AG09319 (cell line): ENCODE measurements around the gene AHSG.
"Not testable (repeated sequence)": the region's sequence is repeated elsewhere in the genome, so short reads cannot be mapped to it uniquely, and the experiment has no call there.

Source experiments
- DNase-seq: peaks from one replicate; pipeline ENCODE4 v3.0.0-alpha.2; 2010; ENCODE audit warnings: low read depth; ENCODE audit errors: extremely low read depth
- TF ChIP-seq, protein P1 (sequence below): IDR thresholded peaks from 2 replicates; pipeline ENCODE4 v1.5.1; 2011; ENCODE audit warnings: low read depth, mild to moderate bottlenecking, inconsistent platforms, low read length, moderate library complexity

The AHSG gene, protein sequence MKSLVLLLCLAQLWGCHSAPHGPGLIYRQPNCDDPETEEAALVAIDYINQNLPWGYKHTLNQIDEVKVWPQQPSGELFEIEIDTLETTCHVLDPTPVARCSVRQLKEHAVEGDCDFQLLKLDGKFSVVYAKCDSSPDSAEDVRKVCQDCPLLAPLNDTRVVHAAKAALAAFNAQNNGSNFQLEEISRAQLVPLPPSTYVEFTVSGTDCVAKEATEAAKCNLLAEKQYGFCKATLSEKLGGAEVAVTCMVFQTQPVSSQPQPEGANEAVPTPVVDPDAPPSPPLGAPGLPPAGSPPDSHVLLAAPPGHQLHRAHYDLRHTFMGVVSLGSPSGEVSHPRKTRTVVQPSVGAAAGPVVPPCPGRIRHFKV

DNA sequence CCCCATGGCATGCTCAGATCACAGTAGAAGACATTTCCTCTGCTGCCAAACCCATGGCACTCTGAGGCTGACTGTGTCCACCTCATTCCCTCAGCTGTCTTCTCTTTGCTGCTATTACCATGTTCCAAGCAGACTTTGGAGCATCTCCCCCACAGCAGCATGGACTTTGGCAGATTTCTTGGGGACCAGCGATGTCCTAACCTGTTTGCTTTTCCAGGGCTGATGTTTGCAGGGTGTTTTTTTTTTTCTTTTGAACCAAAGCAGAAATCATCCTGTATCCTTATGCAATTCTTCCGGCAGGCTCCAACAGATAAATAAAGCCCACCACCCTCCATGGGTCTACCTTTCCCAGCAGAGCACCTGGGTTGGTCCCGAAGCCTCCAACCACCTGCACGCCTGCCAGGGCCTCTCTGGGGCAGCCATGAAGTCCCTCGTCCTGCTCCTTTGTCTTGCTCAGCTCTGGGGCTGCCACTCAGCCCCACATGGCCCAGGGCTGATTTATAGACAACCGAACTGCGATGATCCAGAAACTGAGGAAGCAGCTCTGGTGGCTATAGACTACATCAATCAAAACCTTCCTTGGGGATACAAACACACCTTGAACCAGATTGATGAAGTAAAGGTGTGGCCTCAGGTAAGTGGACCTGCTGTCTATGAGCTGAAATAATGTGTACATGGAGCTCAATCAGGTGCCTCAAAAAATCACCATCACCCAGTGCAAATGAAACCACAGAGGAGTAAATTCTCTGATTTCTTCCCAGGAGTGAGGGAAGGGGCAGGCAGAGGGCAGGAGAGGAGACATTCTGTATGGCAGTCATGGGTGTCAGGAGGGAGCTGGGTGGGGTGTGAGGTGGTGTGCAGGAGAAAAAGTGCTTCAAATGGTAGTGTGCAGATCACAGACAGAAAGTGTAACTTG lies at the start of gene AHSG:
TSS of gene AHSG (plus strand) at position 340 of the 916 bp plus-strand sequence. CDS start at position 422, 82 bp downstream.
- no peak for DNase-seq

DNA sequence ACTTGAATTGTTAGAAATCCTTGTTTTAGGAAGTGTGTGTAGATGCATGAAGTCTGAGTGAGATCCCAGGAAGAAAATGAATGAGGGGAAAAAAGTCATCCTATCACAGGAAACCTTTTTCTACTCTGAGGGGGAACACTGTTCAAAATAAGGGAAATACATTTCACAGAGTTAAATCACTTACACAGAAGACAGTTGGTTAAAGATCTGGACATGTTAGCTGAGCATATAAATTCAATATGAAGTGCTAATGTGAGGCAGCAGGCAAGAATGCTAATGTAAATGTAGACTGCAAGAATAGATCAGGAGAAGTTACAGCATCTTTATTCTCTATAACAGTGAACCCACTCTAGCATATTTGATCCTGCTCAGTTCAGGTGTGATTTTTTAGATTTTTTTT lies 48.3 kb upstream of the AHSG start:
- TF ChIP-seq, protein P1, sequence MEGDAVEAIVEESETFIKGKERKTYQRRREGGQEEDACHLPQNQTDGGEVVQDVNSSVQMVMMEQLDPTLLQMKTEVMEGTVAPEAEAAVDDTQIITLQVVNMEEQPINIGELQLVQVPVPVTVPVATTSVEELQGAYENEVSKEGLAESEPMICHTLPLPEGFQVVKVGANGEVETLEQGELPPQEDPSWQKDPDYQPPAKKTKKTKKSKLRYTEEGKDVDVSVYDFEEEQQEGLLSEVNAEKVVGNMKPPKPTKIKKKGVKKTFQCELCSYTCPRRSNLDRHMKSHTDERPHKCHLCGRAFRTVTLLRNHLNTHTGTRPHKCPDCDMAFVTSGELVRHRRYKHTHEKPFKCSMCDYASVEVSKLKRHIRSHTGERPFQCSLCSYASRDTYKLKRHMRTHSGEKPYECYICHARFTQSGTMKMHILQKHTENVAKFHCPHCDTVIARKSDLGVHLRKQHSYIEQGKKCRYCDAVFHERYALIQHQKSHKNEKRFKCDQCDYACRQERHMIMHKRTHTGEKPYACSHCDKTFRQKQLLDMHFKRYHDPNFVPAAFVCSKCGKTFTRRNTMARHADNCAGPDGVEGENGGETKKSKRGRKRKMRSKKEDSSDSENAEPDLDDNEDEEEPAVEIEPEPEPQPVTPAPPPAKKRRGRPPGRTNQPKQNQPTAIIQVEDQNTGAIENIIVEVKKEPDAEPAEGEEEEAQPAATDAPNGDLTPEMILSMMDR = no peak
- DNase-seq = no peak

More for the DNA sequence above, at the start of gene AHSG:
- TF ChIP-seq, protein P1 = no peak

DNA sequence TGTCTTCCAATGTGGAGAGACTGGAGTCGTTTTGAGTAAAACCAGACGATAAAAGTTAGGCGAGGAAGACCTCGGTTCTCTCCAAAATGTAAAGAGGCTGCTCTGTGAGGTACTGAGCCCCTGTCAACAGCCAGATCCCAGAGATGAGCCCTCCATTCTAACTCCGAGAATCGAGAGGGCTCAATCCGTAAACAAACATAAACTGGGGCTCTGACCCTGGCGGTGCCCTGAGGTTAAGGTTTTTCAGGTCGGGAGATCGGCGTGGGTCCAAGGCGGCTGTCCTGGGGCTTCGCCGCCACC lies 46.1 kb upstream of the AHSG start:
- TF ChIP-seq, protein P1 = no peak
- DNase-seq = no peak

DNA sequence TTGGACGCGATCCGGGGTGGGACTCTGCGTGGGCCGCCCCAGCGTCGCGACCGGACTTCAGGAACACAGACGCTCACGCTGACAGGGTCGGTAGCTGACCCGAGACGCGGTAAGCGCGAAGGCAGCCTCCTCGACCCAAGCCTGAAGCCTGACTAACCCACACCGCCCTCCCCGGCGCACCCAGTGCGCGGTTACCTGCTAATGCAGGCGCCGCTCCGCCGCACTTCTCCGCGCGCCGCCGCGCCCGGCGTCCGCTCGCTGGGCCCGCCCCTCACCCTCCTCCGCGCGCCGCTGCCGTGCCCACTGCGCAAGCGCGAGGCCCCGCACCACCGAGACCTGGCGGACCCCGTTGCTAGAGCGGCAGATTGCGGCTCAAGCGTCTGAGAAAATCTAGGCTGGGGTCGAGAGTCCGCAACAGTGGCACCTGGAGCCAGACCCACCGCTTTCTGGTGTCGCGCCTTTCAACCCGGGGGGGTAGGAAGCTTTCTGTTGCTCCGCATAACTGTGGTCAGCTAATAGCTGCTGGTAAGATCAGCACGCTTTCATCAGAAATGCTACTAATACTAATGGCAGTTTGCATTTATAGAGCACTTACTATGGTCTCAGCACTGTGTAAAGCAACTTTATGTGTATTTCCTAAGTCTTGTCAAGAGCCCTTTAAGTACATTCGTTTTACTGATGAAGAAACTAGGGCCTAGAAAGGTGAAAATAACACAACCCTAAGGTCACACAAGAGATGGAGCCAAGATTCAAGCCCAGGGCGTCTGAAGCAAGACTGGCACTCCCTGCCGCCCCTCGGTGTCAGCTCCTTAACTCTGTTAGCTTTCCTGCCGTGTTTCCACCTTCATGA lies 45.6 kb upstream of the AHSG start, which contains the start of gene TBCCD1:
TSS of gene TBCCD1 (minus strand) at position 268 of the 850 bp plus-strand sequence. CDS start 3,010 bp downstream, outside the sequence.
- TF ChIP-seq, protein P1 = no peak
- DNase-seq = peak; percentile 65

DNA sequence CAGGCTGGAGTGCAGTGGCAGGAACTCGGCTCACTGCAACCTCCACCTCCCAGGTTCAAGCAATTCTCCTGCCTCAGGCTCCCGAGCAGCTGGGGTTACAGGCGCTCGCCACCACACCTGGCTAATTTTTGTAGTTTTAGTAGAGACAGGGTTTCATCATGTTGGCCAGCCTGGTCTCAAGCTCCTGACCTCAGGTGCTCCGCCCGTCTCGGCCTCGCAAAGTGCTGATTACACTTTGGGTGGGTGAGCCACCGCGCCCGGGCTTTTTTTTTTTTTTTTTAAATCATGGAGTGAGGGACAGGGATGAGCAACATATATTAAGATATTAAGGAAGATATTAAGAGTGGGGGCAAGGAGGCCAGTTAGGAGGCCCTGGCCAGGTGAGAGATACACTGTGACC lies 43.5 kb upstream of the AHSG start:
- DNase-seq = not testable (repeated sequence)

DNA sequence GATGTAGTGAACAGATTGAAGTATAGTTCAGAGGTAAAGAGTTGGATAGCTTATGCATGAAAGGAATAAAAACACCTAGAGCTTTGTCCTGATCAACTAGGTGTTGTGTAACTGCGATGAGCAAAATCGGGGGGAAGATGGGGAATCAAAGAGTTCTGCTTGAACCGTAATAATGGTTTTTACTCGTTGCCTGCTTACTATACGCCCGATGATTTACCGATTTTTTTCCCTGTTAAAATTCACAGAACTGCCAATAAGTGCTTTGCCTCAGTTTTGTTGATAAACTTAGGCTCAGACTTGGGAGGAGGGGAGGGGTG lies 43.1 kb upstream of the AHSG start:
- TF ChIP-seq, protein P1 = no peak

DNA sequence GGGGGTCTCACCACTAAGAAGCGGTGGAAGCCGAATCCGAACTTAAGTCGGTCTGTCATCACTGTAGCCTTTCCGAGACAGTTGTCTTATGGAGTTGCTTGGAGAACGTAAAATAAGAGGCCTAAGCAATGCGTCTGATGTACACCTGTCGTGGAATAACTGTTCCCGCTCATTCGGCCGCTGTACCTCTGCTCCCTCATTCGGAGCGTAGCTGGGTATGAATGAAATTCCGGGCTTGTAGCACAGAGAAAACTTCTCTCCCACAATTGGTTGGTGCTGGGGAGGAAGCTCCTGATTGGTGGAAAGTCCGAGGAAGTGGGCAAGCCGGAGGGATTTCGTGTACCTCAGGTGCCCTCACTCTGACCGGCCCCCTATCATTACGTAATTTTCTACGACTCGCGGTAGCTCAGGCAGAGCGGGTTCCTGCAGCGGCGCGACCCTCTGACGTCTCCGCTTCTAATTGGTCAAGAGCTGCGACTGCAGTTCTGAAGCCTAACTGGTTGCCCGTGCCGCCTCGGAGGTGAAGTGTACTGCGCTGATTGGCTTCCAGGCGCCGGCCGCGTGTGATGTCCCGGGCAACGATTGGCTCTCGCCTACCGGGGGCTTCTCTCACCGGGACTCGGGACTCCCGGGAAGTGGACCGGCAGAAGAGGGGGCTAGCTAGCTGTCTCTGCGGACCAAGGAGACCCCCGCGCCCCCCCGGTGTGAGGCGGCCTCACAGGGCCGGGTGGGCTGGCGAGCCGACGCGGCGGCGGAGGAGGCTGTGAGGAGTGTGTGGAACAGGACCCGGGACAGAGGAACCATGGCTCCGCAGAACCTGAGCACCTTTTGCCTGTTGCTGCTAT lies 42.5 kb upstream of the AHSG start, which contains the start of gene DNAJB11:
TSS of gene DNAJB11 (plus strand) at position 625 of the 845 bp plus-strand sequence. CDS start at position 803, 178 bp downstream.
- TF ChIP-seq, protein P1 = no peak
- DNase-seq = peak; percentile 99

More for the DNA sequence above, 43.1 kb upstream of the AHSG start:
- DNase-seq = no peak
